ENCODE measurements around the gene FNTB.

The FNTB gene

DNA sequence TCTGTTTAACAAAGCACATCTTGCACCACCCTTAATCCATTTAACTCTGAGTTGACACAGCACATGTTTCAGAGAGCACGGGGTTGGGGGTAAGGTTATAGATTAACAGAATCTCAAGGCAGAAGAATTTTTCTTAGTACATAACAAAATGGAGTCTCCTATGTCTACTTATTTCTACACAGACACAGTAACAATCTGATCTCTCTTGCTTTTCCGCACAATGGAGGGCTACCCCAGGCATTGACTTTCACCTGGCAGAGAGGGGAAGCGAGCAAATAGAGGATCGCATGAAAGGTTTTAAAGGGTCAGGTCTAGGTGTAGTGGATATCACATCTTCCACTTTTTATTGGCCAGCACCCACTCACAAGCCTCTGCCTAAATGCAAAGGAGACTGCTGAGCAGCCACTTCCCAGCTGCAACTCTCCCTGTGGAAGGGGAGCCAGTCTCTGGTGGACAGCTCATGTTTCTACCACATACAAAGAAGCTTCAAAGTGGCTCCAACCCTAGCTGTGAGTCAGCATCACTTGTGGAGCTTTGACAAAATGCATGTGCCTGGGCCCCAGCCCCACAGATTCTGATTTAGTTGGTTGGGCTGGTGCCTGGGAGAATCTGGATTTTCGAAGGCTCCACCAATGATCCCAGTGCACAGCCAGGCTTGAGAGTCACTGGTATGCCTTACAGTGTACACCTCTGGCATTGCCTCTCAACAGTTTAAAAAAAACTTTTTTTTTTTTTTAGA, 7.2 kb upstream of the FNTB start:
- DNase-seq (ENCODE audit: low read depth in 2 of 2) = no peak

DNA sequence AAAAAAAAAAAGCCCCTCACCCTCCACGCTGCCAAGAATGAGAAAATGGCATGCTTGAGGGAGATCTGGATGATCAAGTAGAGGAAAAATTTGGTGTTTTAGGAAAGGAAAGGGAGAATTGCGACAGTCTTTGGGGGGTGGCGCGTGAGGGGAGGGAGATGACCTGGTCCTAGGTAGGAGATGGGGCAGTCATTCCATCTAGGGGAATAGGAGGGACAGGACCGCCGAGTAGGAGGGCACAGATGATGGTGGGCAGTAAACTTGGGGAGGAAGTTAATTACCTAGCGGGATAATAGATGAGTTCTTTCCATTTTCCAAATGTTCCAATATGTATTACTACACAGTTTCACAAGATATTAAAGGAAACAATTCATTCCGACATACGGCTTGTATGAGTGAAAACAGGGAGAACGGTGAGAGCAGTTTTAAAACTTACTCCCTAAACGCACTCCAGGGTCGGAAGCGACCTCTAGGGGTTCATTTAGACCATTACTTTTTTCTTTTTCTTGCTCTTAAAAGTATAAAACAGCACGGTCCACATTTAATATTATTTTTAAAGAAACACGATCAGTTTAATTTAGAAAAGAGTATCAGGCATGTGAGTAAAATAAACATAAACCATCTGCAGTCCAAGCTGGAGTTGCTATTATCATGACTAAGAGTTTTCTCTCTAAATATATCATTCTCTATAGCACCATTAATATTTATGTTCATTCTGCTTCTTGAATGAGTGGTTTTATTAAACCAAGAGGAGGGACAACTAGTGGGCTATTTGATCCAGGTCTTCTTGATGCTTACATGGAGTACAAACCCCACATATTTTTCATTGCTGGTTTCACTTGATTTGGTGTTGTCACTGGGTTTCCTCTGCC, 3.0 kb upstream of the FNTB start:
- no peak for DNase-seq (ENCODE audit: low read depth in 2 of 2)

DNA sequence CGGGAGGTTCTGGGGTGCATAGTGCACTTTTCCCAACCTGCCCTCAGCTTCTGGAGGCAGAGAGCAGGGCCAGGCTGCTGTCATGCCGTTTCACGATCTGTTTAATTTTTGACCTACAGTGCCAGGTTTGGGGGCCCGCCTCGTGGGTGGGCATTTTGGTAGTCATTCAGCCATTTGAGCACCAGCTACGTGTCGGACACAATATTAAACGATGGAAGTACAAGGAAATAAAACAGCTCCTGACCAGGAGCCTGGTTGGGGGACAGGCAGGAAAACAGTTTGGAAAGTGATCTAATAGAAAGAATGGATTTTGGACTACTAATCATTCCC, 708 bp downstream of the FNTB start:
- no peak for DNase-seq (ENCODE audit: low read depth in 2 of 2)

DNA sequence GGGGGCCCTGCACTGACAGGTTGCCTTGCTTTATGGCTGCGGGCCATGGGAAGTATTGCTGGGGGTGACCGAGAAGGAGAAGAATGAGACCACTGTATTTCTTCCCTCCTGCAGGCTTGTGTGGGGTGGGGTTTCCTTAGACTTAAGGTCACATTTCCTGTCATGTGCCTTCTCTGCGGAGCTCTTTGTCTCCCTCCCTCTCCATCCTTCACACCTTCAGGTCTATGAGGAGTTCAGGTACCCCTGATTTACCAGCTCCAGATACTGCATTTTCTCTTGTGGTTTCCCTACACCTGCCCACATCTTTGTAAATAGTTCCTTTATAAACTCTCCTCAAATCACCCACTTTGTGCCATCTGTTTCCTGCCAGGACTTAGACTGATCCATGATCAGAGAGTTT, 3.6 kb downstream of the FNTB start:
- DNase-seq (ENCODE audit: low read depth in 2 of 2) = no peak

DNA sequence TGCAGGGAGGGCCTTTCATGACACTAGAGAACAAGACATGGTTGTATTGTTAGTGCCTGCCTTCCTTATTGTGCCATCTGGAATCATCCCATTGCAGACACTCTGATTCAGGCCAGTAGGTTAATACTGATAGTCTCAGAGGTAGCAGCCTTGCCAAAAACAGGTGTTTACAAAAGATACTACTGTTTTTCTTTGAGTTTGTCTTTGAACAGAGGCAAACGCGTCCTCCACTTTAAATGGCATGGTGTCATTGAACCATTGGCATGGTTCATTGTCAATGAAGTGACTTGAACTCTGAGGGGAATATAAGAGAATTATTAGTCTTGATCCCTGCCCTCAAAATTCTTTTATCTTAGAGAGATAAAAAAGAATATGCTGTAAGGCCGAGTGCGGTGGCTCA, 4.2 kb downstream of the FNTB start:
- DNase-seq (ENCODE audit: low read depth in 2 of 2) = no peak

DNA sequence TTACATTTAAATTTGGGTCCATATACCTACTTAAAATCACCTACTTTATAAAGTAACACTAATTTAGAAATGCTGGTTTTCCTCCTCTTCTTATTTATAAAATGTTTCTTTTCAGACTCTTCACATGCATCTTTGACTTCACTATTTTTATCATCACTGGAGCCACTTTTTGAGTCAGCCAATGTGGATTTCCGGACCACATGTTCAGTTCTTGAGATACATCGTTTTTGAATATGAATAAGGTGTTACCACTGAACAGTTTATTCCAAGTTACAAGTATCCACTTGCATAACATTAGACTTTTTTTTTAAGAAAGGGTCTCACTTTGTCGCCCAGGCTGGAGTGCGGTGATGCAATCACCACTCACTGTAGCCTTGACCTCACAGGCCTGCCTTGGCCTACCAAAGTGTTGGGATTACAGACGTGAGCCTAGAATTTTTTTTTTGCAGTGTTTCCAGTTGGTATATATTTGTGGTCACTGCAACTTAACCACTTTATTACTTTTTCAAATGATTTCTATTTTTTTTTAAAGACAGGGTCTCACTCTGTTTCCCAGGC, 5.7 kb downstream of the FNTB start:
- DNase-seq (ENCODE audit: low read depth in 2 of 2) = no peak

DNA sequence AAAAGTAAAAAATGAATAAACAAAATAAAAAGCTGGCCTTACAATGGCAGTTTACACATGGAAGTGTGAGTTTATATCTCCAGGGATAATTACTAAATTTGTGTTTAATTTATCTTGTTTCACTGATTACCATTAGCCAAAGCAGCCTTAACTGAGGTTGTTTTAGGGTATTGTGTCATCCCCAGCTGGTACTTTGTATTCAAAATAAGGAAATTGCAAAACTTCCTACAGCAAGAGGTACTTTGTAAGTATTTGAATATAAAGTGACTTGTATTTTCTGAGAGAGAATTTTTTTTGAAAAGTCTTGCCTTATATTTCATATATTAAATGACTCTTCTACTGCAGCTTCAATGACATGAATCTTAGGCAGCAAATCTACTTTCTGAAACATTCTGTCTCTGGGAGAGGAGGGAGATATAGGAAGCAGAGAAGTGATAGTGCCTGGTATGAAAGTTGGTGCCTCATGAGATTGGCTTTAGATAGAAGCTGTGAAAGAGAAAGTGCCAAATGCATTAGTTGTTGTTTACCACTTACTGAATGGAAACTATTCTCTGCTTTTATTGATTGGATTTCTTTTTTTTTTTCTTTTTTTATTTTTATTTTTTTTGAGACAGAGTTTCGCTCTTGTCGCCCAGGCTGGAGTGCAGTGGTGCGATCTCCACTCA, 6.7 kb downstream of the FNTB start:
- DNase-seq (ENCODE audit: low read depth in 2 of 2) = no peak

DNA sequence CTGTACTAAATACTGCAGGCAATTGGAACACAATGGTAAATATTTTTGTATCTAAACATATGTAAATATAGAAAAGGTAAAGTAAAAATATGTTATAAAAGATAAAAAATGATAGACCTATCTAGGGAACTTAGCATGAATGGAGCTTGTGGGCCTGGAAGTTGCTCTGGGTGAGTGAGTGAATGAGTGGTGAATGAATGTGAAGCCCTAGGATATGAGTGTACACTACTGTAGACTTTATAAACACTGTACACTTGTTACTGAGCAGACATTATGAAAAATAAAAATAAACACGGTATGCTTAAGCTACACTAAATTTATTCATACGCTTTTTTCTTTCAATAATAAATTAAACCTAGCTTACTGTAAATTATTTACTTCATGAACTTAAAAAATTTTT, 7.8 kb downstream of the FNTB start:
- no peak for DNase-seq (ENCODE audit: low read depth in 2 of 2)

DNA sequence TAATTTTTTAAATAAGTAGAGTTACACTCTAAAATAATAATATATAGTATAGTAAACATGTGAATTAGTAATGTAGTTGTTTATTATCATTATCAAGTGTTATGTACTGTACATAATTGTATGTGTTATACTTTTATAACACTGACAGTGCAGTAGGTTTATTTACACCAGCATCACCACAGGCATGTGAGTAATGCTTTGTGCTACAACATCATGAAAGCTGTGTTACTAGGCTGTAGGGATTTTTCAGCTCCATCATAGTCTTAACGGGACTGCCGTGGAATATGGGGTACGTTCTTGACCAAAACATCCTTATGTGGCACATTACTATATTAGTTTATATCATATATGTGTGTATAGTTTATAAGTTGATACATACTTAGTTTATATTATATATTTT, 8.6 kb downstream of the FNTB start:
- no peak for DNase-seq (ENCODE audit: low read depth in 2 of 2)

DNA sequence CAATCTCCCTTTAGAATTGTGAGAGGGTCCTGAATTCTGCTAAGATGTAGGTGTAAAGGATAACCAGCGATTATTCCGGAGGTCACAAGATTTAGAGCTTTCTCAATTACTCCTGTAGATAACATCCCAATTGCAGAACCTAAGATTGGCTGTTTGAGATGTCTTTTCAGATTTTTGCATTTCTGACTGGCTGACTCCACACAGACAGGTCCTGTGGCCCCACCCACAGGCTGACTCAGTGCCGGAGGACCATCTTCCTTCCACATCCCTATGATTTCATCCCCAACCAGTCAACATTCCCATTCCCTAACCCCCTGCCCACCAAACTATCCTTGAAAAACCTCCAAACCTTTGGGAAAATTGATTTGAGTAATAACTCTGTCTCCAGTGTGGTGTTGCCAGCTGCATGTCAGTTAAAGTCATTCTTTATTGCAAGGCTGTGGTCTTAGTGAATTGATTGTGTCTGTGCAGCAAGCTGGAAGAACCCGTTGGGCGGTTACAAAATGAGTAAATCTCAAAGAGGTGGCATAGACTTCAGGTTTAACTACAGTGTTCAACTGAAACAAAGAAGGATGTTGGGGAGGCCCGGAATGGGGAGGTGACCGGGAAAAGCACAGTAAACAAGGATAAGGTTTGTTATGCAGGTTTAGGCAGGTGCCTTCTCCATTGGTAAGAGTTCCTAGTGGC, 10.6 kb downstream of the FNTB start:
- no peak for DNase-seq (ENCODE audit: low read depth in 2 of 2)

DNA sequence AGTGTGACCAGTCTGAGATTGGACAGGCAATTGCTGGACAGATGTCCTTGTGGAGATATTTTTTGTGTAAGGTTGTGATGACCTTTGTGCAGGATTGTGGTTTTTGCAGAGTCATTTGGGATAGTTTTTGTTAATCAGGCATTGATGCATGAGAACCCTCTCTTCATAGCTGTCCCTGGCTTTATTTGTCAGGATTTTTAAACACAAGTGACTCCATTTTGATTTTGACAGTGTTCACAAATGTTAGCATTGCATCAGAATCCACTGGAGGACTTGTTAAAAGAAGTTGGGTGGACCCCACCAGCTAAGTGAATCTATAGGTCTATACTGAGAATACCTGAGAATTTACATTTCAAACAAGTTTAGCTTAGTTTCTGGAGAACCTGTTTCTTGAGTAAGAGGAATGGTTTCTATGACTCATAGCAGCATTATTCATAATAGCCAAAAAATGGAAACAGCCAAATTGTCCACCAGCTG, 11.8 kb downstream of the FNTB start:
- DNase-seq (ENCODE audit: low read depth in 2 of 2) = no peak

DNA sequence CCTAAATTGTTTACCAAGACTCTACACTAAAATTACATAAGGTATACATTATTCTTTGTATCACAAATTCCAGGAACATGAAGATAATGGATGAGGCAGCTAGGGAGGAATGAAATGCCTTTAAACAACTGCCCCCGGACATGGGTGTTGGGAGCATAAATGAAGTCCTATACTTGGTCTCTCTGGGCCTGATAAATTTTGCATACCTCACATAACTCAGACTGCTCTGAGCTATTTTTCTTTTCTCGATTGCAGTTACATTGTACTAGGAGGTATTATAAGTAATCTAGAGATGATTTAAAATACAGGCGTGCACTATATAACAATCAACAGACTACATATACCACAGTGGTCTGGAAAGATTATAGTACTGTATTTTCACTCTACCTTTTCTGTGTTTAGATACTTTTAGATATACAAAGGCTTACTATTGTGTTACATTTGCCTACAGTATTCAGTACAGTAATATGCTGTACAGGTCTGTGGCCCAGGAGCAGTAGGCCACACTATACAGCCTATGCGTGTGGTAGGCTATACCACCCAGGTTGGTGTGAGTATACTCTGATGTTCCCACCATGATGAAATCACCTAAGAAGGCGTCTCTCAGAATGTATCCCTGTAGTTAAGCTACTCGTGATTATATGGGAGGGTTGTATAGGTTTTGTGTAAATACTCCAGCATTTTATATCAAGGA, 14.3 kb downstream of the FNTB start:
- no peak for DNase-seq (ENCODE audit: low read depth in 2 of 2)

DNA sequence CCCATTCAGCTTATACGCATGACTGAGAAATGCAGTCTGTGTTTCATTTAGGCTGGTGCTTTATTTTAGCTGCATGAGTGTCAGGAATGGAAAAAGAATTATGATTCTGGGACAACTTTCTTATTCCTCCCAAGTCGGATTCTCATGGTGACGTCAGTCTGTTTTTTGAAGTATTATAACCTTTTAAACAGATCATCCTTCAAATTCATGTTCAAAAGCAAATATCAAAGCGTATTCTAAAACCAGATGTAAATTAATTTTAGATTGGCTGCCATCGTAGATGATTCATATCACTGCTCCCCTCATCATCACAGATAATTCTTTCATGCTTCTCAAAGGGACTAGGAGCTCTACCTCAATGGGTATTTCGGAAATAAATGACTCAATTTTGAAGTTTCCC, 15.0 kb downstream of the FNTB start:
- DNase-seq (ENCODE audit: low read depth in 2 of 2) = no peak

DNA sequence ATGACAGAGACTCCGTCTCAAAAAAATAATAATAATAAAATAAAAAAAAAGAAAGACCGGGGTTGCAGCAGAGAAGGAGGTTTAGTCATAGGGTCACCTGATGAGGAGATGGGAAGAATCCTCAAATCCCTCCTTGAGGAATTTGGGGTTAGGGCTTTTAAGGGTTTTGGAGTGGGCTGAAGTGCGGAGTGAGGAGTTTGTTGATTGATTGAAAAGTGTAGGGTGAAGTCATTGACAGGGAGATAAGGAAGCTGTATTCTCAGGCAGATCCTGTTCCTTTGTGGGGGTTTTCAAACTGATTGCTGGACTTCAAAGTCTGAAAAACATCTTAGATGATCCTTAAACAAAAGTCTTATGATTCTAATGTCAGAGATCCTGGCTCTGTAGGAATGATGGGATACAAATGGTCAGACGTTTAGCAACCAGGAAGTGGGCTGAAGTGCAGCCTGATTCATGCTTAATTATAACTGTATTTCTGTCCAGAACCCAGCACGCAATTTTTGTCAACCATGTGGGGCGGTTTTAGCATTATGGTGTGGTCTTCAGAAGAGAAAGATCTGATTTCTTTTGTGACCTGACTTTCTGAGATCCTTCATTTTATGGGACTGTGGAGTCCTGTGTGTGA, 16.0 kb downstream of the FNTB start:
- no peak for DNase-seq (ENCODE audit: low read depth in 2 of 2)

DNA sequence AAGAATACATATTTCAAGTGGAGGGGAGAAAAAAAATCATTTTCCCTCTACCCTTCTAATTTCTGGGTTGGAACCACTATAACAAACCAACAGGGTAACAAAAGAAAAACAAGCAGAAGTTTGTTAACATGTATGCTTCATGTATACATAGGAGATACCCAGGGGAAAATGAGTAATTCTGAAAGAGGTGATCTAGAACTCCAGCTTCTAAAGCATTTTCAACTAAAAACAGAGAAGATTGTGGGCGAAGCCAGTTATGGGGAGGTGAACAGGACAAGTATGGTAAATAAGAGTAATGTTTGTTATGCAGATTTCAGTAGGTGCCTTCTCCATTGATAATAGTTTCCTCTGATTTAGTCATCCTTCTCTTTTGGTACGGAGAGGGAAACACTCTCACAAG, 16.7 kb downstream of the FNTB start:
- DNase-seq (ENCODE audit: low read depth in 2 of 2) = no peak

DNA sequence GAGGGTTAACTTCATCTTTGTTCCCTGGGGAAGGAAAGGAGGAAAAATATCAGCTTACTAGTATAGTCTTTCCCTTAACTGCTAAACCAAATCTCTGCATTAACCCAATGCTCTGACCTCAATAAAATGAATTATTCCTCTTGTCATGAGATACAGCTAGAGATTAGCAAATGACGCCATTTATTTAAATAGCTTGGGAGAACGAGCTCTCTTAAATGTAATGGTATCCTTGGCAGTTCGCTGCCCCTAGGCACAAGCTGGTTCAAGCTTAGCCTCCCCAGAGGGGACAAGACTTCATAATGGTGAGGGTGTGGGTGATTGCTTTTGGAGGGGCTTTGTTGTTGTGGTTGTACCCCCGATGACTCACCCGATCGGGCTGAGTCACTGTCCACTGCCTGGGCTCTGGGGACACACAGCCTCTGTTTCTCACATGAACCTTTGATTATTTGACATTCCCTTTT, 19.6 kb downstream of the FNTB start:
- DNase-seq (ENCODE audit: low read depth in 2 of 2) = no peak

DNA sequence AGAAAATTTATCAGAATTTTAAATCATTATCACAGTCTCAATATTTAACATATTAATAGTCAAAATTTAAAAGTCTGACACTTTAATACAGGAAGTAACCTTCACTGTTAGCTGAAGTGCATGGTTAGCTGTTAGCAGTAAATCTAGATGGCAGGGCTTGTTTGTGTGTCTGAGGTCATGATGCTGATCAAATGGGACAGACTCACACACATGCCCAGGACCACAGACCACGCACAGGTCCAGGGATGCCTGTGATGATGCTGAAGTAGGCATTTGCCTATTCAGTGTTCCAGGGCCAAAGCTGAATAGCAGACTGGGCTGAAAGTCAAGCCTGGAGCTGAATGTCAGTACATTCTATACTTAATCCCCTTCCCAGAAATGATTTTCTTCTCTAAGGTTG, 20.5 kb downstream of the FNTB start:
- DNase-seq (ENCODE audit: low read depth in 2 of 2) = no peak

DNA sequence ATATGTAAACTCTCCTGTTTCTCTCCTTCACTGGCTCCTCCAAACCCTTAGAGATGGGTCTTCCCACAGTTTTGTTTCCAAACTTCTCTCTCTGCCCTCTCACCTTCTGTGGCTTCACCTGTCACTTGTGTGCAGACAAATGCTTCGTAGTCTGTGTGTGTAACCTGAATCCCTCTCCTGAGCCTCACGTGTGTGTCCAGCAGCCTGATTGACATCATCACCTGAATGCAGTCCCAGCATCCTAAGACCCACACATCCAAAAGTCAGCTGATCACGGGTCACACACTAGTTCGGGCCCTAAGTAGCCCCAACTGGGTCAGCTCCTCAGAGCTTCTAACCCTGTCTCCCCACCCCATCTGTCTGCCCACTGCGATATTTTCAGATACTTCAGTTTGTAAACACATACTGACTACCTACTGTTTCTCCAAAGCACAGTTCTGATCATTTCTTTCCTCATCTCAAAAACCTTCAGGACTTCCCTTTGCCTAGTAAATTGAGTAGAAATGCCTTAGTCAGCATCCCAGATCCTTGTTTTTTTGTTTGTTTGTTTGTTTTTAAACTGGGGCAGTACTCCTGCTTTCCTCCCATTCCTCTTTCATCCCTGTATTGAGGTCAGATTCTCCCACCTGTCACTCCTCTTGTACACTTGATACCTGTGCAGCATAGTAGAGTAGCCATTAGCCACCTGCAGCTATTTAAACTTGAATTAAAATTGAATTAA, 23.7 kb downstream of the FNTB start:
- no peak for DNase-seq (ENCODE audit: low read depth in 2 of 2)

DNA sequence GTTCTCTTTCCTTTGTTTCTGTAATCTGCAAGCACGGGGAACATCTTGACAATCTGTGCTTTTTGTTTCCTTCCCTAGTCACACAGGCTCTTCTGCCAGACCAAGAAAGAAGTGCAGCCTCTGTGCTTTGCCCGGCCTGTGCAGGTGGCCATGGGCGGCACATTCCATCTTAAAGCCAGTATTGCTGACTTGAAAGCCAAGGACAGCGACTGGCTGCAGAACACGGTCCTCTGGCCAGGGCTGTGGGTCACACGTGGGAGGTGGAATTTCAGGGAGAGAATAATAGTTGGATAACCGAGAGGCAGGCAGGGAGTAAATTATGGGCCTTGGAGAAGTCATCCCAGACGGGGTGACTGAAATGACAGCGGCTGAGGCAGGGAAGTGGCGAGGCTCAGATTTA, 24.8 kb downstream of the FNTB start:
- no peak for DNase-seq (ENCODE audit: low read depth in 2 of 2)

DNA sequence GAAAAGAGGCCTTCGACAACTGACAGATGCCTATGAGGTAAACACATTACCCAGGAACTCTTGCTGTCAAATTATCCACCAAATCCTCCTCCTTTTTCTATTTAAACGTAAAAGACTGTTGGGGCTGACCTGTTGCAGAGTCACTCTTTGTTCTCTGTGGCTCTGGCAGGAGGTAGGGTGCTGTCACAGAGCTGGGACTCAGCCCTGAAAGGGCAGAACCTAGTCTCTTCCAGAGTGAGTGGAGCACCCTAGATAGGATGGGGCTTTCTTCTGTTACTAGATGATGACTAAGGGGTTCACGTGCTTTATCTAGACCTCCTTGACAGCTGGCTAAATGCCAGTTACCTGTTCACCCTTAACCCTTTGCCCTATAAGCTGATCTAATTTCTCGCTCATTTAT, 25.7 kb downstream of the FNTB start:
- DNase-seq (ENCODE audit: low read depth in 2 of 2) = no peak

Measured in stimulated activated CD8-positive, alpha-beta memory T cell treated with anti-CD3 and anti-CD28 coated beads, Interleukin-7, amount 100 ng/mL, for 4 hours (primary cell).